PC-3 (cell line): ENCODE results near the gene OMD. TPM values are rescaled to one million over a fixed set of nuclear protein-coding genes. Genes with fewer than 3 reads are reported as not detected.

Experiments
- ATAC-seq: fragments of 200-7000 bp; cut with Tn5 transposase; 2 replicates; pipeline ENCODE4 v1.9.1; 2020; ENCODE audit warnings: mild to moderate bottlenecking, moderate library complexity
- BruUV-seq: library from RNA; stranded (reverse); fragments of 400-500 nt; replicated peaks from 2 replicates; lab custom pipeline; 2021; lab: Mats Ljungman, UMichigan
- CTCF ChIA-PET: fragments of 300-600 bp; sonication (Branson Sonifier 250); formaldehyde crosslinking; loops from one replicate; lab custom pipeline; 2022; ENCODE audit warnings: antibody characterized with exemption; lab: Charles Lee
- POLR2A ChIA-PET: fragments of 300-600 bp; sonication (Branson Sonifier 250); formaldehyde crosslinking; loops from one replicate; lab custom pipeline; 2022; ENCODE audit warnings: antibody characterized with exemption; ENCODE audit not compliant: unreplicated experiment; lab: Charles Lee
- DNase-seq: peaks from one replicate; pipeline ENCODE4 v3.0.0-alpha.2; 2015
- H2AFZ ChIP-seq: fragments of 300-600 bp; sonication (generic); 2 replicates; pipeline ENCODE4 v1.6.0; 2016; ENCODE audit warnings: antibody characterized with exemption, low read length
- H3F3A ChIP-seq: fragments of 300-600 bp; sonication (generic); one replicate; pipeline ENCODE4 v1.6.0; 2017; ENCODE audit warnings: antibody characterized with exemption, low read length, control low read depth, mild to moderate bottlenecking; ENCODE audit not compliant: unreplicated experiment
- H3K27ac ChIP-seq: fragments of 300-600 bp; sonication (generic); 2 replicates; pipeline ENCODE4 v1.5.1; 2016; ENCODE audit warnings: mild to moderate bottlenecking, low read length
- H3K27me3 ChIP-seq: fragments of 300-600 bp; sonication (generic); 2 replicates; pipeline ENCODE4 v1.6.1; 2016; ENCODE audit warnings: low read length, mixed read lengths
- H3K36me3 ChIP-seq: fragments of 300-600 bp; sonication (generic); 2 replicates; pipeline ENCODE4 v1.6.1; 2016; ENCODE audit warnings: low read depth, mixed run types, low read length, mixed read lengths
- H3K4me1 ChIP-seq: fragments of 300-600 bp; sonication (generic); 2 replicates; pipeline ENCODE4 v1.5.1; 2016; ENCODE audit warnings: low read length; ENCODE audit not compliant: insufficient read depth
- H3K4me2 ChIP-seq: fragments of 300-600 bp; sonication (generic); 2 replicates; pipeline ENCODE4 v1.6.0; 2016; ENCODE audit warnings: low read length
- H3K4me3 ChIP-seq: fragments of 300-600 bp; sonication (generic); 2 replicates; pipeline ENCODE4 v1.5.1; 2016; ENCODE audit warnings: mild to moderate bottlenecking, low read length, mixed read lengths
- H3K79me2 ChIP-seq: fragments of 300-600 bp; sonication (generic); 2 replicates; pipeline ENCODE4 v1.6.1; 2017; ENCODE audit warnings: low read length, mixed read lengths
- H3K9ac ChIP-seq: fragments of 300-600 bp; sonication (generic); 2 replicates; pipeline ENCODE4 v1.6.0; 2016; ENCODE audit warnings: mild to moderate bottlenecking, low read length
- H3K9me2 ChIP-seq: fragments of 300-600 bp; sonication (generic); replicated peaks from 2 replicates; pipeline ENCODE4 v1.6.1; 2016; ENCODE audit warnings: mixed run types, low read length, mixed read lengths
- H3K9me3 ChIP-seq: fragments of 300-600 bp; sonication (generic); 2 replicates; pipeline ENCODE4 v1.6.1; 2016; ENCODE audit warnings: low read length, mixed read lengths
- H4K20me1 ChIP-seq: fragments of 300-600 bp; sonication (generic); 2 replicates; pipeline ENCODE4 v1.6.1; 2016; ENCODE audit warnings: low read length, mixed read lengths
- EZH2 ChIP-seq: fragments of 300-600 bp; sonication (generic); IDR thresholded peaks from one replicate; pipeline ENCODE4 v1.6.1; 2017; ENCODE audit warnings: antibody characterized with exemption, mild to moderate bottlenecking, low read length; ENCODE audit not compliant: unreplicated experiment
- EZH2phosphoT487 ChIP-seq: fragments of 300-600 bp; sonication (generic); IDR thresholded peaks from 2 replicates; pipeline ENCODE4 v1.6.1; 2018; ENCODE audit warnings: mild to moderate bottlenecking, antibody characterized with exemption, low read length, borderline replicate concordance
- intact Hi-C: fragments of 100-400 bp; cut with micrococcal nuclease; formaldehyde crosslinking; loops from 2 replicates; pipeline ENCODE4 v1.9.0; 2023
- total RNA-seq: library from RNA; depleted of rRNA; stranded (reverse); fragments of >200 nt; gene quantifications from 2 replicates; pipeline ENCODE4 v1.2.3, GENCODE V29; 2014
- TF ChIP-seq, protein P1 (sequence below): fragments of 300-600 bp; sonication (generic); conservative IDR thresholded peaks from 2 replicates; pipeline ENCODE4 v1.5.1; 2017; ENCODE audit warnings: antibody characterized with exemption, low read depth, mild to moderate bottlenecking, low read length

OMD gene
- total RNA-seq, 1 experiment from 2014 or later, result not detected

DNA sequence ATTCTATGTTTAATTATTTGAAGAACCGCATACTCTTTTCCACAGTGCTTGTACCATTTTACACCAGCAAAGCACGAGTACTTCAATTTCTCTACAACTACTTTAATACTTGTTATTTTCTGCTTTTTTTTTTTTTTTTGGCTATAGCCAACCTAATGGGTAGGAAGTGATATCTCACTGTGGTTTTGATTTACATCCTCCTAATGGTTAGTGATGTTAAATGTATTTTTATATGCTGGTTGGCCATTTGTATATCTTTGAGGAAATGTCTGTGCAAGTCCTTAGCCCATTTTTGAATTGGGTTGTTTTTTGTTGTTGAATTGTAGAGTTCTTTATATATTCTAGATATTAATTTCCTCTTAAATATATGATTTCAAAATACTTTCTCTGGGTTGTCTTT lies 42.5 kb downstream of the OMD start:
- no peak overlapping the region for H3K4me3 ChIP-seq
- no peak overlapping the region for H3K27ac ChIP-seq
- peaks cover 19% of the 10 kb centered on the region for H3K4me1 ChIP-seq
- H3K9me2 ChIP-seq, result no peaks in the 10 kb centered on the region
- H3K36me3 ChIP-seq, result no peaks in the 10 kb centered on the region
- ATAC-seq, result no peak
- H3K9ac ChIP-seq, result no peak overlapping the region
- no peaks in the 10 kb centered on the region for H3K79me2 ChIP-seq
- no peak overlapping the region for H2AFZ ChIP-seq
- no TSS peak for BruUV-seq
- CTCF ChIA-PET, result no interaction called here
- H3K9me3 ChIP-seq, result no peaks in the 10 kb centered on the region
- H3K27me3 ChIP-seq, result no peaks in the 10 kb centered on the region
- POLR2A ChIA-PET, result no interaction called here
- TF ChIP-seq EZH2 (no peak), EZH2phosphoT487 (no peak)
- TF ChIP-seq, protein P1, sequence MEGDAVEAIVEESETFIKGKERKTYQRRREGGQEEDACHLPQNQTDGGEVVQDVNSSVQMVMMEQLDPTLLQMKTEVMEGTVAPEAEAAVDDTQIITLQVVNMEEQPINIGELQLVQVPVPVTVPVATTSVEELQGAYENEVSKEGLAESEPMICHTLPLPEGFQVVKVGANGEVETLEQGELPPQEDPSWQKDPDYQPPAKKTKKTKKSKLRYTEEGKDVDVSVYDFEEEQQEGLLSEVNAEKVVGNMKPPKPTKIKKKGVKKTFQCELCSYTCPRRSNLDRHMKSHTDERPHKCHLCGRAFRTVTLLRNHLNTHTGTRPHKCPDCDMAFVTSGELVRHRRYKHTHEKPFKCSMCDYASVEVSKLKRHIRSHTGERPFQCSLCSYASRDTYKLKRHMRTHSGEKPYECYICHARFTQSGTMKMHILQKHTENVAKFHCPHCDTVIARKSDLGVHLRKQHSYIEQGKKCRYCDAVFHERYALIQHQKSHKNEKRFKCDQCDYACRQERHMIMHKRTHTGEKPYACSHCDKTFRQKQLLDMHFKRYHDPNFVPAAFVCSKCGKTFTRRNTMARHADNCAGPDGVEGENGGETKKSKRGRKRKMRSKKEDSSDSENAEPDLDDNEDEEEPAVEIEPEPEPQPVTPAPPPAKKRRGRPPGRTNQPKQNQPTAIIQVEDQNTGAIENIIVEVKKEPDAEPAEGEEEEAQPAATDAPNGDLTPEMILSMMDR, result no peak
- H3K4me2 ChIP-seq, result no peak overlapping the region
- no peaks in the 10 kb centered on the region for H4K20me1 ChIP-seq
- H3F3A ChIP-seq, result no peaks in the 10 kb centered on the region
- intact Hi-C loops, result no loop called here
- DNase-seq, result no peak

DNA sequence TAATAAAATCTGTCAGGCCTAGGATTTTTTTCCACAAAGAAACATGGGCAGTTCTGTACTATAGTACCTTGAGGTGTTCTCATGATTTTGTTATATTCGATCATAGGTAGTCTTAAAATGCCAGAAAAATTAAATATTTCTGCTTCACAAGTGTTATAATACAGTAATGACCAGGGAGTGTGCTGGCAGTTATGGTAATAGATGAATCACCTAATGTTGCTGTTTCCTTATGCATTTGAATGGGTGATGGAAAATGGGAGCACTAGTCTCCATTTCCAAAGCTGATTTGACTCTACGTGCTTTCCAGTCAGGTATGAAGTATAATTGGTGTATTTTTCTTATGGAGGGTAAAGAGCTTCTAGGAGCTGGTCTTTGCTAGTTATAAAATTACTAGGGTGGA lies 43.7 kb downstream of the OMD start:
- Histone ChIP-seq H3K36me3 (no peaks in the 10 kb centered on the region), H3K4me2 (no peak overlapping the region), H3F3A (no peaks in the 10 kb centered on the region), H4K20me1 (no peaks in the 10 kb centered on the region), H3K27me3 (no peaks in the 10 kb centered on the region), H2AFZ (no peak overlapping the region), H3K4me1 (peaks cover 15% of the 10 kb centered on the region), H3K9me2 (no peaks in the 10 kb centered on the region), H3K27ac (no peak overlapping the region), H3K9ac (no peak overlapping the region), H3K9me3 (no peaks in the 10 kb centered on the region), H3K4me3 (no peak overlapping the region), H3K79me2 (no peaks in the 10 kb centered on the region)
- intact Hi-C loops, result no loop called here
- TF ChIP-seq, protein P1, result no peak
- TF ChIP-seq EZH2phosphoT487 (no peak), EZH2 (no peak)
- no TSS peak for BruUV-seq
- ChIA-PET CTCF (no interaction called here), POLR2A (no interaction called here)
- DNase-seq, result no peak
- no peak for ATAC-seq

DNA sequence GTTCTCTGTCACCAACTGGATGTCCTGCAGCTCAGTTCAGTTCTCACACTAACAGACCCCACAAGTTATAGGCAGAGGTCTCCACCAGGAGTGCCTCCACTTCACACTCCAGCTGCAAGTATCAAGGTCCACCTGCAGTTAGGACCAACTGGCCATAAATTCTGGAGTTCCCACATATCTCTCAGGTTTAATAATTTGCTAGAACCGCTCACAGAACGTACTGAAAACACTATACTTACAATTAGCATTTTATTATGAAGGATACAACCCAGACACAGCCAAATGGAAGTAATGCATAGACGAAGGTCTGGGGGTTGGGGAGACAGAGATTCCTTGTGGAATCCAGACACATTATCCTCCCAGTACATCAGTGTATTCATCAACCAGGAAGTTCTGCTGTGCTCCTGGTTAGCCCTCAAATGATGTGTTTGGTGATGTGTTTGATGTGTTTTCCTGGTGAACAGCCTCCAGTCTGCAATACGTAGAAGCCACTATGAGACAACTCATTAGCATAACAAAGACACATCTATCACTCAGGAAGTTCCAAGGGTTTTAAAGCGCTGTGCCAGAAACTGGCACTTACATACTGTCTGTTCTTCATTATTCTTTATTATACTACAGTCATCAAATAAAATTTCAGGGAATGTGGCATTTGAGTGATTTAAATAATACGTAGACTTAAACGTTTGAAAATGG lies 45.3 kb downstream of the OMD start:
- no peak overlapping the region for H3K4me3 ChIP-seq
- H3K9me3 ChIP-seq, result no peaks in the 10 kb centered on the region
- no peak for DNase-seq
- CTCF ChIA-PET, result no interaction called here
- BruUV-seq, result no TSS peak
- no peaks in the 10 kb centered on the region for H3K36me3 ChIP-seq
- peaks cover under 1% of the 10 kb centered on the region for H3K4me1 ChIP-seq
- intact Hi-C loops, result no loop called here
- no peaks in the 10 kb centered on the region for H3K27me3 ChIP-seq
- H3K27ac ChIP-seq, result no peak overlapping the region
- TF ChIP-seq, protein P1, result no peak
- TF ChIP-seq EZH2 (no peak), EZH2phosphoT487 (no peak)
- no peaks in the 10 kb centered on the region for H3K79me2 ChIP-seq
- H2AFZ ChIP-seq, result no peak overlapping the region
- POLR2A ChIA-PET, result no interaction called here
- ATAC-seq, result no peak
- H3K4me2 ChIP-seq, result no peak overlapping the region
- no peaks in the 10 kb centered on the region for H3F3A ChIP-seq
- no peaks in the 10 kb centered on the region for H3K9me2 ChIP-seq
- H3K9ac ChIP-seq, result no peak overlapping the region
- H4K20me1 ChIP-seq, result no peaks in the 10 kb centered on the region
